Measurements from ENCODE around the gene ART5. TPM values are rescaled to one million over a fixed set of nuclear protein-coding genes. Genes with fewer than 3 reads are reported as not detected.

Gene ART5
- 0.18 to 0.70 TPM (median 0.25 TPM) in 4 of 5 replicates, not detected in the other for total RNA-seq (2022; extraction: Qiagen RNA extraction; ENCODE audit: low read depth)

GRCh38 chr11:3641701-3642070 lies at the start of gene ART5:
Gene ART5 (minus strand): TSS chr11:3641992. CDS start chr11:3641862, 130 bp downstream.

GRCh38 chr11:3671334-3672254 lies 29.8 kb upstream of the ART5 start, which contains the start of gene CHRNA10:
Gene CHRNA10 (minus strand): TSS chr11:3671384. CDS start chr11:3671312, 72 bp downstream.

GRCh38 chr11:3644817-3645235 lies 3.0 kb upstream of the ART5 start, which contains the start of gene ART1:
Gene ART1 (plus strand): TSS chr11:3645128. CDS start chr11:3659214, 14,086 bp downstream.

Other genes starting within 250 kb of the ART5 start
- not detected in 5 replicates for gene ART1, start 3.1 kb upstream of the ART5 start, total RNA-seq (2022; extraction: Qiagen RNA extraction; ENCODE audit: low read depth)
- 0.55 to 1.9 TPM (median 0.93 TPM) in 5 replicates for gene CHRNA10, start 29.4 kb upstream of the ART5 start, total RNA-seq (2022; extraction: Qiagen RNA extraction; ENCODE audit: low read depth)
- 63.8 to 72.0 TPM (median 69.6 TPM) in 5 replicates for gene NUP98, start 155.6 kb upstream of the ART5 start, total RNA-seq (2022; extraction: Qiagen RNA extraction; ENCODE audit: low read depth)
- gene PGAP2, start 166.6 kb upstream of the ART5 start, total RNA-seq (2022; extraction: Qiagen RNA extraction; ENCODE audit: low read depth): 18.7 to 26.6 TPM (median 22.6 TPM) in 5 replicates
- gene RHOG, start 199.0 kb upstream of the ART5 start, total RNA-seq (2022; extraction: Qiagen RNA extraction; ENCODE audit: low read depth): 80.3 to 111 TPM (median 109 TPM) in 5 replicates
- gene STIM1, start 213.7 kb upstream of the ART5 start, total RNA-seq (2022; extraction: Qiagen RNA extraction; ENCODE audit: low read depth): 23.9 to 30.2 TPM (median 25.0 TPM) in 5 replicates

All from A549 treated with ZK216348 at 1 μM for 4 hours (cell line).